HG03135 (cell line): ENCODE data around the gene PDE9A.
"Not testable (repeated sequence)": the region's sequence is repeated elsewhere in the genome, so short reads cannot be mapped to it uniquely, and the experiment has no call there.

Source experiments
- ATAC-seq: cut with Tn5 transposase; IDR thresholded peaks from one replicate; pipeline ENCODE4 v1.9.1; 2021; ENCODE audit warnings: mild to moderate bottlenecking, moderate library complexity; ENCODE audit not compliant: unreplicated experiment

The PDE9A gene

GRCh38 chr21:42812528-42813241, 159.3 kb downstream of the PDE9A start:
- not testable (repeated sequence) for ATAC-seq

GRCh38 chr21:42815217-42815616, 161.8 kb downstream of the PDE9A start:
- ATAC-seq: no peak

GRCh38 chr21:42818328-42818749, 164.9 kb downstream of the PDE9A start:
- ATAC-seq: no peak

- no peak for ATAC-seq
Measured at GRCh38 chr21:42819861-42820615, 166.6 kb downstream of the PDE9A start.

GRCh38 chr21:42820616-42821465, 167.4 kb downstream of the PDE9A start:
- no peak for ATAC-seq
